Smooth muscle cell (in vitro differentiated cells): ENCODE data around the gene HSPG2. TPM values are rescaled to one million over a fixed set of nuclear protein-coding genes. Genes with fewer than 3 reads are reported as not detected.

Experiments
- DNase-seq: peaks from one replicate; lab custom pipeline; 2025; ENCODE audit not compliant: unreplicated experiment; lab: John Stamatoyannopoulos, UW
- H2AFZ ChIP-seq: fragments of 200-600 bp; sonication (generic); 2 replicates; pipeline ENCODE4 v1.6.0; 2016; ENCODE audit warnings: antibody characterized with exemption, low read depth, mild to moderate bottlenecking
- H3F3A ChIP-seq: fragments of 200-600 bp; sonication (generic); 2 replicates; pipeline ENCODE4 v1.6.0; 2017; ENCODE audit warnings: antibody characterized with exemption, low read depth
- H3K27ac ChIP-seq: fragments of 200-600 bp; sonication (generic); 2 replicates; pipeline ENCODE4 v1.5.1; 2016; ENCODE audit warnings: low read depth, mild to moderate bottlenecking
- H3K27me3 ChIP-seq: fragments of 200-600 bp; sonication (generic); 2 replicates; pipeline ENCODE4 v1.6.1; 2016; ENCODE audit warnings: low read depth, mild to moderate bottlenecking
- H3K36me3 ChIP-seq: fragments of 200-600 bp; sonication (generic); 2 replicates; pipeline ENCODE4 v1.5.1; 2016; ENCODE audit warnings: low read depth
- H3K4me1 ChIP-seq: fragments of 200-600 bp; sonication (generic); 2 replicates; pipeline ENCODE4 v1.5.1; 2016; ENCODE audit warnings: low read depth
- H3K4me2 ChIP-seq: fragments of 200-600 bp; sonication (generic); 2 replicates; pipeline ENCODE4 v1.6.0; 2016; ENCODE audit warnings: mild to moderate bottlenecking
- H3K4me3 ChIP-seq: fragments of 200-600 bp; sonication (generic); 2 replicates; pipeline ENCODE4 v1.5.1; 2016; ENCODE audit warnings: mild to moderate bottlenecking
- H3K79me2 ChIP-seq: fragments of 200-600 bp; sonication (generic); 2 replicates; pipeline ENCODE4 v1.6.0; 2016; ENCODE audit warnings: low read depth, mild to moderate bottlenecking
- H3K9ac ChIP-seq: fragments of 200-600 bp; sonication (generic); 2 replicates; pipeline ENCODE4 v1.6.0; 2016; ENCODE audit warnings: low read depth
- H3K9me3 ChIP-seq: fragments of 200-600 bp; sonication (generic); replicated peaks from 2 replicates; pipeline ENCODE4 v1.5.1; 2016; ENCODE audit warnings: low read depth
- H4K20me1 ChIP-seq: fragments of 200-600 bp; sonication (generic); 2 replicates; pipeline ENCODE4 v1.6.0; 2016; ENCODE audit warnings: low read depth
- CTCF ChIP-seq: fragments of 200-600 bp; sonication (generic); IDR thresholded peaks from 2 replicates; pipeline ENCODE4 v1.5.1; 2017; ENCODE audit warnings: borderline replicate concordance, mild to moderate bottlenecking, antibody characterized with exemption; ENCODE audit not compliant: insufficient read depth, poor library complexity, severe bottlenecking
- WGBS: methylation state at CpG from one replicate; pipeline ENCODE4 v1.1.7; 2016; ENCODE audit warnings: low lambda C conversion rate; 5-methylcytosine and 5-hydroxymethylcytosine counted together
- polyA plus RNA-seq: library from polyadenylated mRNA; unstranded; fragments of >200 nt; fragmentation: Nextera tagmentation; extraction: Ambion mirVana; gene quantifications from 2 replicates; pipeline ENCODE4 v1.2.1, GENCODE V29; 2016
- total RNA-seq: library from RNA; depleted of rRNA; stranded (reverse); fragments of >200 nt; gene quantifications from 2 replicates; pipeline ENCODE4 v1.2.3, GENCODE V29; 2014

The HSPG2 gene
- total and polyA plus RNA-seq, 2 experiments from 2014 or later, result 40.7 to 46.7 TPM

GRCh38 chr1:21874778-21875547 is 62.1 kb downstream of the HSPG2 start:
- no peak for DNase-seq
- WGBS, result 95% methylated on average over 22 of the region's 24 CpGs

GRCh38 chr1:21874328-21874727 is 62.8 kb downstream of the HSPG2 start:
- Histone ChIP-seq H3K79me2 (no peaks in the 10 kb centered on the region), H3F3A (no peaks in the 10 kb centered on the region), H3K9me3 (no peaks in the 10 kb centered on the region), H3K27ac (no peak overlapping the region), H3K27me3 (no peaks in the 10 kb centered on the region), H2AFZ (no peak overlapping the region), H3K4me2 (no peak overlapping the region), H3K4me3 (no peak overlapping the region), H3K4me1 (no peaks in the 10 kb centered on the region), H3K36me3 (no peaks in the 10 kb centered on the region), H4K20me1 (no peaks in the 10 kb centered on the region), H3K9ac (no peak overlapping the region)
- no peak for TF ChIP-seq CTCF
- 93% methylated on average over 16 of the region's 16 CpGs for WGBS
- no peak for DNase-seq

More at GRCh38 chr1:21874778-21875547, 62.1 kb downstream of the HSPG2 start:
- no peaks in the 10 kb centered on the region for H3K9me3 ChIP-seq
- H4K20me1 ChIP-seq, result no peaks in the 10 kb centered on the region
- H3K9ac ChIP-seq, result no peak overlapping the region
- no peak for TF ChIP-seq CTCF
- no peak overlapping the region for H3K4me3 ChIP-seq
- no peaks in the 10 kb centered on the region for H3F3A ChIP-seq
- no peak overlapping the region for H3K4me2 ChIP-seq
- H3K27ac ChIP-seq, result no peak overlapping the region
- H2AFZ ChIP-seq, result no peak overlapping the region
- no peaks in the 10 kb centered on the region for H3K36me3 ChIP-seq
- no peaks in the 10 kb centered on the region for H3K4me1 ChIP-seq
- H3K27me3 ChIP-seq, result no peaks in the 10 kb centered on the region
- no peaks in the 10 kb centered on the region for H3K79me2 ChIP-seq

- H3K27me3 ChIP-seq, result no peaks in the 10 kb centered on the region
- no peaks in the 10 kb centered on the region for H4K20me1 ChIP-seq
- no peaks in the 10 kb centered on the region for H3K36me3 ChIP-seq
- no peaks in the 10 kb centered on the region for H3K9me3 ChIP-seq
- H3K9ac ChIP-seq, result no peak overlapping the region
- no peak for DNase-seq
- no peaks in the 10 kb centered on the region for H3F3A ChIP-seq
- no peaks in the 10 kb centered on the region for H3K4me1 ChIP-seq
- 96% methylated on average over 10 of the region's 10 CpGs for WGBS
- no peak overlapping the region for H3K4me3 ChIP-seq
- no peak overlapping the region for H3K4me2 ChIP-seq
- H3K79me2 ChIP-seq, result no peaks in the 10 kb centered on the region
- no peak for TF ChIP-seq CTCF
- no peak overlapping the region for H3K27ac ChIP-seq
- no peak overlapping the region for H2AFZ ChIP-seq
Observed at GRCh38 chr1:21873761-21874160, 63.3 kb downstream of the HSPG2 start.

- TF ChIP-seq CTCF, result no peak
Observed at GRCh38 chr1:21873174-21873573, 63.9 kb downstream of the HSPG2 start.

More at GRCh38 chr1:21873174-21873573, 63.9 kb downstream of the HSPG2 start:
- H3K27me3 ChIP-seq, result no peaks in the 10 kb centered on the region
- H3K79me2 ChIP-seq, result no peaks in the 10 kb centered on the region
- H2AFZ ChIP-seq, result no peak overlapping the region
- no peaks in the 10 kb centered on the region for H3F3A ChIP-seq
- 95% methylated on average over 8 of the region's 8 CpGs for WGBS
- H3K4me2 ChIP-seq, result no peak overlapping the region
- H3K9me3 ChIP-seq, result no peaks in the 10 kb centered on the region
- no peak overlapping the region for H3K9ac ChIP-seq
- H3K4me1 ChIP-seq, result no peaks in the 10 kb centered on the region
- no peak overlapping the region for H3K27ac ChIP-seq
- no peaks in the 10 kb centered on the region for H4K20me1 ChIP-seq
- H3K4me3 ChIP-seq, result no peak overlapping the region
- DNase-seq, result no peak
- H3K36me3 ChIP-seq, result no peaks in the 10 kb centered on the region
